Small intestine (tissue), 7 donors: ENCODE data around the gene IL1RAPL2. TPM values are rescaled to one million over a fixed set of nuclear protein-coding genes. Genes with fewer than 3 reads are reported as not detected.

ENCODE experiments used
- DNase-seq, 2 donors: peaks; one replicate each; pipeline versions ENCODE4 v3.0.0 to v3.0.0-alpha.2; 2013
- FAIRE-seq: peaks from 2 replicates; lab custom pipeline; 2012; peaks lifted over from hg19 to GRCh38; lab: Jason Lieb, UNC
- H3K27ac ChIP-seq, 3 donors: one replicate each; pipeline ENCODE4 v1.5.1; 2013; ENCODE audit warnings: low read length in 2 of 3, mild to moderate bottlenecking in 2 of 3, control low read depth in 1 of 3, inconsistent platforms in 1 of 3, low read depth in 1 of 3, moderate library complexity in 1 of 3
- H3K27me3 ChIP-seq, 3 donors: one replicate each; pipeline ENCODE4 v1.6.1; 2013; ENCODE audit warnings: low read length in 3 of 3, inconsistent platforms in 1 of 3; ENCODE audit not compliant: control insufficient read depth in 3 of 3, insufficient read depth in 3 of 3
- H3K36me3 ChIP-seq, 3 donors: one replicate each; pipeline ENCODE4 v1.6.1; 2013; ENCODE audit warnings: low read length in 3 of 3, inconsistent platforms in 1 of 3, low read depth in 1 of 3, mild to moderate bottlenecking in 1 of 3, moderate library complexity in 1 of 3; ENCODE audit not compliant: control insufficient read depth in 3 of 3, insufficient read depth in 2 of 3
- H3K4me1 ChIP-seq, 3 donors: one replicate each; pipeline ENCODE4 v1.6.1; 2013; ENCODE audit warnings: low read length in 2 of 3, inconsistent platforms in 1 of 3, low read depth in 1 of 3, mild to moderate bottlenecking in 1 of 3, moderate library complexity in 1 of 3; ENCODE audit not compliant: control insufficient read depth in 3 of 3, insufficient read depth in 2 of 3
- H3K4me3 ChIP-seq, 3 donors: one replicate each; pipeline ENCODE4 v1.5.1; 2013; ENCODE audit warnings: low read length in 3 of 3, control low read depth in 1 of 3, inconsistent platforms in 1 of 3, low read depth in 1 of 3, mild to moderate bottlenecking in 1 of 3, moderate library complexity in 1 of 3
- H3K9me3 ChIP-seq, 2 donors: one replicate each; pipeline ENCODE4 v1.6.1; 2013; ENCODE audit warnings: low read depth in 1 of 2, low read length in 1 of 2; ENCODE audit not compliant: control insufficient read depth in 2 of 2, insufficient read depth in 1 of 2
- WGBS, 3 donors: extraction: QIAGEN DNeasy Blood & Tissue Kit; methylation state at CpG; one replicate each; pipeline ENCODE4 v1.1.7; 2013; 5-methylcytosine and 5-hydroxymethylcytosine counted together
- polyA plus RNA-seq, 4 donors: library from polyadenylated mRNA; stranded (reverse) in 3 of 4; unstranded in 1 of 4; fragments of 200-250 nt in 3 of 4; fragments of 120-200 nt in 1 of 4; gene quantifications; one replicate each; pipeline versions ENCODE4 v1.2.1 to v1.2.3, GENCODE V29; 2013
- donor health status: healthy with polysubstance abuse.
- donor health status: control.
- donor health status: control.
- donor health status: Bipolar disorder and iron deficiency.
- donor health status: healthy.

IL1RAPL2 gene
- polyA plus RNA-seq, 4 donors = 0.03 TPM; not detected in 3

GRCh38 chrX:105277132-105277531 is 711.1 kb downstream of the IL1RAPL2 start:
- H3K9me3 ChIP-seq = no peaks in the 10 kb centered on the region
- DNase-seq (no peak), FAIRE-seq (no peak)
- no peaks in the 10 kb centered on the region for H3K36me3 ChIP-seq
- WGBS, 3 donors = 70 to 87% (median 75%) methylated on average over 1 of the region's 1 CpG
- H3K27me3 ChIP-seq = no peaks in the 10 kb centered on the region
- H3K4me3 ChIP-seq = no peak overlapping the region
- no peak overlapping the region for H3K27ac ChIP-seq
- H3K4me1 ChIP-seq = no peaks in the 10 kb centered on the region

DNA sequence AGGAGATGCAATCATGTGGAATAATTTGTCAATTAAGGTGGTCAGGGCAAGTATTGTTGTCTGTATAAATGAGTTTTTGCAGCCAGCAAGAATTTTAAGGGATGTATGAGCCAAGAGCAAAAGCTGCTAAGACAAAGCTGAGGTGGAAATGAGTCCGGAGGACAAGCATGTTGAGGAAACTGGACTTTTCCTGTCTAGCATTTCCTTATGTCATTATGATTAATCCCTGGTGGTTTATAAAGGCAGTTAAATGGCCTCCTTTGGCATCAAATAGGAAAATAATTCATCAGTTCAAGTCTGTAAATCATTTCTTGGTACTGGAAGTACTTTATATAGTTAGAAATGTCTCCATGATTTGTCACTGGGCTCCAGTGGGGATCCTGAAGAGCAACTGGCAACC is 716.1 kb downstream of the IL1RAPL2 start:
- Histone ChIP-seq H3K27me3 (no peaks in the 10 kb centered on the region), H3K27ac (no peak overlapping the region), H3K4me3 (no peak overlapping the region), H3K4me1 (no peaks in the 10 kb centered on the region), H3K36me3 (no peaks in the 10 kb centered on the region), H3K9me3 (no peaks in the 10 kb centered on the region)
- FAIRE-seq (no peak), DNase-seq (no peak)
- 68 to 92% (median 77%) methylated on average over 1 of the region's 1 CpG for WGBS, 3 donors

DNA sequence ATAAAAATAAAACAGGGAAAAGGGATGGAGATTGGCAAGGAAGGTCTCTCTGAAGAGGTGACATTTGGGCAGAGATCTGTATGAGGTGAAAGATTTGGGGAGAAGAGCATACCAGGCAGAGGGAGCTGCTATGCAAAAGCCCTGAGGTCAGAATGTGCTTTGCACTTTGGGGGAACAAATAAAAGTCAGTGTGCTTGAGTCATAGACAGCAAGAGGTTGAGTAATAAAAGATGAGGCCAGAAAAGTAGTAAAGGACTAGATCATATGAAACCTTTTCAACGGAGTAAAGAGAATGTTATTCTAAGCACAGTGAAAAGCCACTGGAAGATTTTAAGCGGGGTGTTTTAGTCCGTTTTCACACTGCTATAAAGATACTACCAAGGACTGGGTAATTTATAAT is 731.0 kb downstream of the IL1RAPL2 start:
- H3K27me3 ChIP-seq = no peaks in the 10 kb centered on the region
- H3K4me1 ChIP-seq = no peaks in the 10 kb centered on the region
- FAIRE-seq = no peak
- no peak overlapping the region for H3K27ac ChIP-seq
- no peaks in the 10 kb centered on the region for H3K9me3 ChIP-seq
- DNase-seq = no peak
- 64 to 86% (median 81%) methylated on average over 3 of the region's 3 CpGs for WGBS, 3 donors
- no peak overlapping the region for H3K4me3 ChIP-seq
- H3K36me3 ChIP-seq = no peaks in the 10 kb centered on the region

- no peak for FAIRE-seq
Observed at GRCh38 chrX:105299286-105299685, 733.3 kb downstream of the IL1RAPL2 start.

DNA sequence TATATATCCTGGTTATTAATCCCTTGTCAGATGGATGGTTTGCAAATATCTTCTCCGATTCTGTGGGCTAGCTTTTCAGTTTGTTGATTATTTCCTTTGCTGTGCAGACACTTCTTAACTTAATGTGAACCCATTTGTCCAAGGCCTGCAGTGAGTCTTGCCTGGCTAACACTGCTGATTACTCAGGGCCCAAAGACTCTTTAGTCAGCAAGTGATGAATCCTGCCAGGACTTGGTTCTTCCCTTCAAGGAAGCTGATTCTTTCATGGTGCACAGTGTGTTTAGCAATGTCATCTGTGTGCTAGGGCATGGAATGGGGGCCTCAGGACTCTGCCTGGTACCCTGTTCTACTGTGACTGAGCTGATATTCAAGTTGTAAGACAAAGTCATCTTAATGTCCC is 736.2 kb downstream of the IL1RAPL2 start:
- Histone ChIP-seq H3K36me3 (no peaks in the 10 kb centered on the region), H3K9me3 (no peaks in the 10 kb centered on the region), H3K4me1 (no peaks in the 10 kb centered on the region), H3K27ac (no peak overlapping the region), H3K27me3 (no peaks in the 10 kb centered on the region), H3K4me3 (no peak overlapping the region)
- FAIRE-seq (no peak), DNase-seq (no peak)
- WGBS, 3 donors = 64 to 93% (median 74%) methylated on average over 1 of the region's 1 CpG

More at GRCh38 chrX:105299286-105299685, 733.3 kb downstream of the IL1RAPL2 start:
- H3K36me3 ChIP-seq = no peaks in the 10 kb centered on the region
- H3K4me3 ChIP-seq = no peak overlapping the region
- H3K9me3 ChIP-seq = no peaks in the 10 kb centered on the region
- 56 to 88% (median 62%) methylated on average over 1 of the region's 1 CpG for WGBS, 3 donors
- no peaks in the 10 kb centered on the region for H3K4me1 ChIP-seq
- H3K27me3 ChIP-seq = no peaks in the 10 kb centered on the region
- no peak for DNase-seq
- no peak overlapping the region for H3K27ac ChIP-seq

DNA sequence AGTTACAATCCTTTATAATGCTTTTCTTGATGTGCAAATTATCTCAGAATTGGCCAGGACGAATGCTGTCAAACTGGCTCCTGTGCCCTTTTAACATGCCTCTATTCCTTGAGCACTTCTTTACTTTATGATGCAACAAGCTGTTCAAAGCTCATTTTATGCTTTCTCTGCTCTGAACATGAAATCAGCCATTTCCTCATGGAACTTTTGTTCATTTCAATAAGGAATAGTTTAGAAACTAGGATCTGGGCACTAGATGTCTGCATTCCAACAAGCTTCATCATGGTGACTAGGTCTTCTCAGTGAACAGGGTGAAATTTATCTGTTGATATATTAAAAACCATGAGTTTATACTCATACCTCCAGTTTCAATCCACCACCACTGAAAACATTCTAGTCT is 741.8 kb downstream of the IL1RAPL2 start:
- WGBS, 3 donors = 41 to 60% (median 55%) methylated on average over 1 of the region's 1 CpG
- H3K9me3 ChIP-seq = no peaks in the 10 kb centered on the region
- no peak for FAIRE-seq
- H3K27ac ChIP-seq = no peak overlapping the region
- H3K4me1 ChIP-seq = no peaks in the 10 kb centered on the region
- DNase-seq = no peak
- no peaks in the 10 kb centered on the region for H3K27me3 ChIP-seq
- H3K4me3 ChIP-seq = no peak overlapping the region
- no peaks in the 10 kb centered on the region for H3K36me3 ChIP-seq

- no peaks in the 10 kb centered on the region for H3K36me3 ChIP-seq
- DNase-seq = no peak
- H3K4me1 ChIP-seq = no peaks in the 10 kb centered on the region
- FAIRE-seq = no peak
- H3K9me3 ChIP-seq = no peaks in the 10 kb centered on the region
- no peaks in the 10 kb centered on the region for H3K27me3 ChIP-seq
- H3K27ac ChIP-seq = no peak overlapping the region
- H3K4me3 ChIP-seq = no peak overlapping the region
- 35 to 50% (median 43%) methylated on average over 1 of the region's 1 CpG for WGBS, 3 donors
Observed at GRCh38 chrX:105313596-105313995, 747.6 kb downstream of the IL1RAPL2 start.

DNA sequence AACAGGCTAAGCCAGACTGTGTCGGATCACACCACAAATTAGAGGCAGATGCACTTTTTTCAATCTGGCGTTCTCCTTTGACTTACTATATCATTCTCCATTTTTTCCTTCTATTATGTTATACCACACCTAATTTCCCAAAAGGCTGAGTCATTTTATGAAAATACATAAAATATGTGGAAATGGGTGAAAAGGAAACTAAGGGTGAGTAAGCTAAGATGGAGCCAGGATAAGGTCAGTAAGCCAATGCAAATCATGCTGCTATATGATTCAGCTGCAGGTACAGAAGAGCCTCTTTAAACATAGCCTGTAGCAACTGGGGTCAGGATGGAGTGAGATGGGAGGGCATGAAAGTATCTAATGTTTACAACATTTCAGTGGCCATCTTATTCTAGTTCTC is 748.5 kb downstream of the IL1RAPL2 start:
- Histone ChIP-seq H3K4me1 (no peaks in the 10 kb centered on the region), H3K27me3 (no peaks in the 10 kb centered on the region), H3K27ac (no peak overlapping the region), H3K36me3 (no peaks in the 10 kb centered on the region), H3K9me3 (no peaks in the 10 kb centered on the region), H3K4me3 (no peak overlapping the region)
- WGBS, 3 donors = 82 to 91% (median 86%) methylated on average over 2 of the region's 2 CpGs
- FAIRE-seq = no peak
- DNase-seq = no peak

GRCh38 chrX:105315248-105315647 is 749.2 kb downstream of the IL1RAPL2 start:
- no peaks in the 10 kb centered on the region for H3K9me3 ChIP-seq
- no peaks in the 10 kb centered on the region for H3K27me3 ChIP-seq
- no peak for FAIRE-seq
- no peak overlapping the region for H3K27ac ChIP-seq
- no peaks in the 10 kb centered on the region for H3K4me1 ChIP-seq
- no peaks in the 10 kb centered on the region for H3K36me3 ChIP-seq
- WGBS, 3 donors = 80 to 89% (median 80%) methylated on average over 1 of the region's 1 CpG
- no peak overlapping the region for H3K4me3 ChIP-seq
- no peak for DNase-seq
